Activated naive CD4-positive, alpha-beta T cell treated with anti-CD3 and anti-CD28 coated beads, Interleukin-2, amount 50 U/mL, for 24 hours (primary cell): ENCODE results near the gene GTF2H1.
"Not testable (repeated sequence)": the region's sequence is repeated elsewhere in the genome, so short reads cannot be mapped to it uniquely, and the experiment has no call there.

ENCODE experiments used
- H3K27ac Mint-ChIP-seq: one replicate; pipeline ENCODE4 v1.8.0; 2021; ENCODE audit warnings: mild to moderate bottlenecking, mixed read lengths
- H3K27me3 Mint-ChIP-seq: one replicate; pipeline ENCODE4 v1.8.0; 2021; ENCODE audit warnings: mixed read lengths
- H3K36me3 Mint-ChIP-seq: one replicate; pipeline ENCODE4 v1.8.0; 2021; ENCODE audit warnings: mixed read lengths
- H3K4me1 Mint-ChIP-seq: one replicate; pipeline ENCODE4 v1.8.0; 2021; ENCODE audit warnings: mixed read lengths
- H3K4me3 Mint-ChIP-seq: one replicate; pipeline ENCODE4 v1.8.0; 2021; ENCODE audit warnings: mild to moderate bottlenecking, mixed read lengths
- H3K9me3 Mint-ChIP-seq: one replicate; pipeline ENCODE4 v1.8.0; 2021; ENCODE audit warnings: mixed read lengths

The GTF2H1 gene

DNA sequence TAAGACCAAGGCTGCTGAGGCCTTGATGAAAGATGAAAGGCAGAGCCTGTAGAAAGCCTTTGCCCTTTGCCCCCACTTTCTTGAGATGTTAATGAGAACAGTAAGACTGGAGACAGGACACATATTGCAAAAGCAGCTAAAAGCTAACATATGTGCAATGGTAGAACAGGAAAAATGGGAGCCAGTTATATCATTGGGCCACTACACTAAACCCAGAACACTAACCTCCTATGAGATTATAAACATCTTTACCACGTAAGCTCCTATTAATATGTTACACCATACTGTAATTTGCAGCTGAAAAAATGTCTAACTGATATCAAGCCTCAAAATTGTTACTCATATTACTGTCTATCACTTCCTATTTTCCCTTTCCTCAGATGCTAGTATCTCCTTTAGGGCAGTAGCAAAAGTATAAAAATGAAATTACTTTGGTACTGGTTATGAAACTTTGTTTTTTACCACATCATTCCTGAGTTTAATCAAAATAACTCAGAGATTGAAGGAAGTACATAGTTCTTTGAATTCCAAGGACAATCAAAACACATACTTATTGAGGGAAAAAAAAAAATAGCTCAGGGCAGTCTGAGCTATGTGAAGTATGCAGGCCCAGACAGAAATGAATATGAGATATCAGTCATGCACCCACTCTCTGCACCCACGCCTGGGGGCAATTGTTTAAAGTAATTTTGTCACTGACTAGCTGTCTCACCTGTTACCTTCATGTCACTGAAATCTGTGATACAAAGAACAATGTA is 9.5 kb upstream of the GTF2H1 start:
- peaks cover 6% of the 10 kb centered on the region for H3K36me3 Mint-ChIP-seq
- H3K4me1 Mint-ChIP-seq: peaks cover 5% of the 10 kb centered on the region
- H3K9me3 Mint-ChIP-seq: no peaks in the 10 kb centered on the region
- no peaks in the 10 kb centered on the region for H3K27me3 Mint-ChIP-seq
- H3K4me3 Mint-ChIP-seq: no peak overlapping the region
- no peak overlapping the region for H3K27ac Mint-ChIP-seq

DNA sequence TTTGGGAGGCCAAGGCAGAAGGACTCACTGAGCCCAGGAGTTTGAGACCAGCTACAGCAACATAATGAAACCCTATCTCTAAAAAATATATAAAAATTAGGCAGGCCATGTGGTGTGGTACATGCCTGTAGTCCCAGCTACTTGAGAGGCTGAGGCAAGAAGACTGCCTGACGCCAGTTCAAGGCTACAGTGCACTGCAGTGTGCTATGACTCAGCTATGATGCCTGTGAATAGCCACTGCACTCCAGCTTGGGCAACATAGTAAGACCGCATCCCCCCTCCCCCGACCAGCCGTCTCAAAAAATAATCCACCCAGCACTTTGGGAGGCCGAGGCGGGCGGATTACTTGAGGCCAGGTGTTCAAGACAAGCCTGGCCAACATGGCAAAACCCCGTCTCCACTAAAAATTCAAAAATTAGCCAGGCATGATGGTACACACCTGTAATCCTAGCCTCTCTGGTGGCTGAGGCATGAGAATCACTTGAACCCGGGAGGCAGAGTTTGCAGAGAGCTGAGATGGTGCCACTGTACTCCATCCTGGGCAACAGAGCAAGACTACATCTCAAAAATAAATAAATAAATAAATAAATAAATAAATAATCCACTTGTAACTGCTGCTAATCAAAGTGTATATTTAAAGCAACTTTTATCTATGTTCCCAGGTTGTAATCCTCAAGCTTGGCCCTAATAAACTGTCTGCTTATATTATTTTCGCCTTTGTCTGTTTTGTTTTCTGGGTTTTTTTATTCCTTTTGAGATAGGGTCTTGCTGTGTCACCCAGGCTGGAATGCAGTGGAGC is 8.2 kb upstream of the GTF2H1 start:
- Mint-ChIP-seq H3K27me3 (no peaks in the 10 kb centered on the region), H3K36me3 (peaks cover 4% of the 10 kb centered on the region), H3K4me3 (no peak overlapping the region), H3K27ac (no peak overlapping the region), H3K4me1 (peaks cover 16% of the 10 kb centered on the region), H3K9me3 (no peaks in the 10 kb centered on the region)

DNA sequence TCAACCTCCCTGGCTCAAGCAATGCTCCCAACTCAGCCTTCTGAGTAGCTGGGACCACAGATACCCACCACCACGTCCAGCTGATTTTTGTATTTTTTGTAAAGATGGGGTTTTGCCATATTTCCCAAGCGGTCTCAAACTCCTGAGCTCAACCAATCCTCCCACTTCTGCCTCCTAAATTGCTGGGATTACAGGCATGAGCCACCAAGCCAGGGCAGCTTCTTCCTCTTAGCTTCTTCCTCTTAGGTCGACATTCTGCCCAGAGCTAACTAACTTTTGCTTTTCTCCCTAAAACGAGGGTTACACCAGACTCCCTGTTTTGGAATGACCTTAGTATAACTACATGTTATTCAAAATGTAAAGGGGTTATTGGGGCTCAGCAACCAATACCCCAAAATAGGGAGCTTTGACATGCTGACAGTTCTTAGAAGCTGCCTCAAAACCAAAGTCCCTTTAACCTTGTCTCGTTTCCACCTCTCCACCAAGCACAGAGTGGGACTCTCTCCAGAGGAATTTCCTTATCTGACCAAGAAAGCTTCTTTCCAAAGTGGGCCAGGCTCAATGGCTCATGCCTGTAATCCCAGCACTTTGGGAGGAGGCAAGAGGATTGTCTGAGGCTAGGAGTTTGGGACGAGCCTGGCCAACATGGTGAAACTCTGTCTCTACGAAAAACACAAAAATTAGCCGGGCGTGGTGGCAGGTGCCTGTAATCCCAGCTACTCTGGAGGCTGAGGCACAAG is 7.4 kb upstream of the GTF2H1 start:
- Mint-ChIP-seq H3K27ac (no peak overlapping the region), H3K27me3 (no peaks in the 10 kb centered on the region)

DNA sequence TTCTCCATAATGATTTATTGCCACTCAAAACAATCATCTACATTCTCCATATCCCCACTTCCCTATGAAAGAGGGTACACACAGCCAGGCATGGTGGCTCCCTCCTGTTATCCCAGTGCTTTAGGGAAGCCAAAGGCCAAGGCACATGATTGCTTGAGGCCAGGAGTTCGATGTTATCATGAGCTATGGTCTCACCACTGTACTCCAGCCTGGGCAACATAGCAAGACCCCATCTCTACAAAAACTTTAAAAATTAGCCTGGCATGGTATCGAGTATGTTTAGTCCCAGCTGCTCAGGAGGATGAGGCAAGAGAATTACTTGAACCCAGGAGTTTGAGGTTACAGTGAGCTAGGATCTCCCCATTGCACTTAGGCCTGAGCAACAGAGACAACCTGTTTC is 6.5 kb upstream of the GTF2H1 start:
- Mint-ChIP-seq H3K9me3 (no peaks in the 10 kb centered on the region), H3K27me3 (no peaks in the 10 kb centered on the region), H3K4me1 (peaks cover 31% of the 10 kb centered on the region), H3K27ac (no peak overlapping the region), H3K4me3 (no peak overlapping the region), H3K36me3 (peaks cover 2% of the 10 kb centered on the region)

More for the DNA sequence above, 7.4 kb upstream of the GTF2H1 start:
- no peaks in the 10 kb centered on the region for H3K9me3 Mint-ChIP-seq
- H3K4me1 Mint-ChIP-seq: peaks cover 24% of the 10 kb centered on the region
- no peak overlapping the region for H3K4me3 Mint-ChIP-seq
- peaks cover 4% of the 10 kb centered on the region for H3K36me3 Mint-ChIP-seq

DNA sequence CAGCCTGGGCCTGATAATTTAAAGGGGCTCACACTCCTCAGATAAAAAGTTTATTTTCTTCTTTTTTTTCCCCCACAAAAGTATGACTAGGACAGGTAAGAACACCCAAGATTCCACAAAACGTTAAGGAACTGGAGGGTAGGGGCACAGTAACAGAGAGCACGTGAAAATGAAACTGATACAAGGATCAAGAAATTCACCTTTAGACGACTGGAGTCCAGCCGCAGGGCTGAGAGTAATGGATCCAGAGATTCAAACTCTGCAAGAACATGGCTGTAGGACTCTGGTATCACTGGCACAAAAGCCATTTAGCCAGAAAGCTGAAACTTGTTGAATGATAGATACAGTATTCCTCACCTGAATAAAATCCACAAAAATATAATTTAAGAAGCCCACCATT is 4.8 kb upstream of the GTF2H1 start:
- Mint-ChIP-seq H3K4me1 (peaks cover 38% of the 10 kb centered on the region), H3K36me3 (peaks cover 2% of the 10 kb centered on the region), H3K9me3 (no peaks in the 10 kb centered on the region), H3K4me3 (no peak overlapping the region), H3K27ac (no peak overlapping the region), H3K27me3 (no peaks in the 10 kb centered on the region)

DNA sequence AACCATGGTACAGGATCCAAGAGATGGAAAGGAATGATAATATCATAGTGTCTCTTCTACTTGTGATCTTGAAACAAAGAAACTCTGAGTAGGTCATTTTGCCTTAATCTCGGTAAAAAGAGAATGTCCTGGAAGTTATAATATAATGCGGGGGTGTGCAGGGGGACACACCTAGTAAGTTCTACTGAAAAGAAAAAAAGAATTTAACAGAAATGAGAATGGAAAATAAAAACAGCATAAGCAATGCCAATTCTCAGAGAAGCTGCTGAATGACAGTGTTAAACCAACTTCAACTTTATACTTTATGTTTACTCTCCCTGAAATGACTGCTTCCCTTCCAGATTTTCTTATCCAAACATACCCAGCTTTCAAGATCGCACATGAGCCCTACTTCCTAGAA is 2.5 kb upstream of the GTF2H1 start:
- Mint-ChIP-seq H3K4me1 (peaks cover 52% of the 10 kb centered on the region), H3K4me3 (peak overlapping the region; percentile 75), H3K27me3 (no peaks in the 10 kb centered on the region)

DNA sequence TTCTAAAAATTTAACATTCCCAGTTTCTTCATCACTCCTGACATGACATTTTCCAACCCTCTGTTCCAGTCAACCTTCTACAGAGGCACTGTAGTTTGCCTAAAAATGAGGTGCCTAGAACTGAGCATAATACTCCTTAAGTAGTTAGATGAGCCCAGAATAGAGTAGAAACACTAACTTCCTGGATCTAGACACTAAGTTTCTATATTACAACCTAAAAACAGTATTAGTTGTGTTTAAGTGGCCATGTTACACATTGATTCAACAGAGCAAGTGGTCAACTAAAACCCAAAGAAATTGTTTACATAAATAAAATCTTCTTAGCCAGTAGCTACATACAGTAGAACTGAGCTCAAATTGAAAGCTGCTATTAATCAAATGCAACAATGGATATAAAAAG is 1.8 kb upstream of the GTF2H1 start:
- peaks cover 14% of the 10 kb centered on the region for H3K36me3 Mint-ChIP-seq
- peaks cover 57% of the 10 kb centered on the region for H3K4me1 Mint-ChIP-seq
- H3K27ac Mint-ChIP-seq: peak overlapping the region; percentile 66

More for the DNA sequence above, 2.5 kb upstream of the GTF2H1 start:
- Mint-ChIP-seq H3K27ac (no peak overlapping the region), H3K9me3 (no peaks in the 10 kb centered on the region), H3K36me3 (peaks cover 8% of the 10 kb centered on the region)

DNA sequence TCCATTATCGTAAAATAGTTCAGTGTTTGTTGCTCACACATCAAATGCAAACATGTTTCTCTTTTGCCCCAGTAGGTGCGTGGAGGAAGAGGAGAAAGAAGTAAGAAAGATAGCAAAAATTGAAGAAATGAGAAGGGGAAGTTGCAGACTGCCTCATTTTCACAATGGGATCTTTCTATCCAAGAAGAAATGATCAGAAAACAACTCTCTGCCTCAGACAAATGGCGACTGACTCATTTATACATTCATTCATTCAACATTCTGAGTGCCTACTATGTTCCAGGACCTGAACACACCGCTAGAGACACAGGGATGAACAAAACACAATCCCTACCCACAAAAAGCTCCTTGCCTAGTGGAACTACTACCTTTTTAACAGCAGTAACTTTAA is 794 bp upstream of the GTF2H1 start:
- Mint-ChIP-seq H3K27ac (peak overlapping the region; percentile 100), H3K4me3 (peak overlapping the region; percentile 96), H3K4me1 (peaks cover 63% of the 10 kb centered on the region), H3K9me3 (no peaks in the 10 kb centered on the region), H3K27me3 (no peaks in the 10 kb centered on the region), H3K36me3 (peaks cover 12% of the 10 kb centered on the region)

More for the DNA sequence above, 1.8 kb upstream of the GTF2H1 start:
- H3K9me3 Mint-ChIP-seq: no peaks in the 10 kb centered on the region
- peak overlapping the region; percentile 75 for H3K4me3 Mint-ChIP-seq
- H3K27me3 Mint-ChIP-seq: no peaks in the 10 kb centered on the region

DNA sequence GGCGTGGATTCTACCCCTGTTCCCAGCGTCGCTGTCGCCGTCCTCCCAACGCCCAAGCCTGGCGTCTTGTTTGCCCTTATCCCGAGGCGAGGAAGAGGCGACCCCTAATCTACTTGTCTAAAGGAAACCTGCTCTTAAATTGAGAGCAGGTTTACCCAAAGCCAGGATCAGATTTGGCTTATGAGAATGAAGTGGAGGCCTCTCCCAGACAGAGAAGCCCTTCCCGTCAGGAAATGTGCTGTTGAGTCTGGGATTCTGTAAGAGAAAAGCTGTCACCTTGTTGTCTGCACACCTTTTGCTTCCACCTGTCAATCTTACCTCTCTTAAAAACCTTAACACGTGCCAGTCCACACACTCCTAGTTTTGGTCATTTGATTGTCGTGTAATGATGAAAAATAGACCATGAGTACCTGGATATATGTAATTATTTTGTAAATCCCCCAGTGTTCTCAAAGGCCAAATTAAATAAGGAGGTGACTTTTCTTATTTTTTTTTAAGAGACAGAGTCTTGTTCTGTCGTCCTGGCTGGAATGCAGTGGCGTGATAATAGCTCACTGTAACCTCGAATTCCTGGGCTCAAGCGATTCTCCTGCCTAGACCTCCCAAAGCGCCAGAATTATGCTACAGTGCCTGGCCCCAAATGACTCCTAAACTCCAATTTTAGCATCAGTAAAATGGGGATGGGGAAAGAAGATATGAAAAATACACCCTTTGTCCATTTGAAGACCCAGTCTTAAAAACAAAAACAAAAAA is 627 bp downstream of the GTF2H1 start:
- Mint-ChIP-seq H3K4me3 (peak overlapping the region; percentile 96), H3K36me3 (peaks cover 13% of the 10 kb centered on the region), H3K27me3 (no peaks in the 10 kb centered on the region), H3K9me3 (no peaks in the 10 kb centered on the region), H3K4me1 (peaks cover 71% of the 10 kb centered on the region), H3K27ac (peak overlapping the region; percentile 100)

DNA sequence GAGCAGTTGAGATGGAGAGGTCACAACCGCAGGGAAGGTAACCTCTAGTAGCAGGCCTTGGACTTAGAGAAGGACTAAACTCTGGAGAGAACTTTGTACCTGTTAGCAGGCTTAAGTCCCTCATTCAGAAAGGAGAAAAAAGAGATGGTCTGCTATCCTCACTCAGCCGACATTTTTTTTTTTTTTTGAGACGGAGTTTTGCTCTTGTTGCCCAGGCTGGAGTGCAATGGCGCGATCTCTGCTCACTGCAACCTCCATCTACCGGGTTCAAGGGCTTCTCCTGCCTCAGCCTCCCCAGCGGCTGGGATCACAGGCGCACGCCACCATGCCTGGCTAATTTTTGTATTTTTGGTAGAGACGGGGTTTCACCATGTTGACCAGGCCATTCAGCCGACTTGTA is 1.5 kb downstream of the GTF2H1 start:
- H3K4me1 Mint-ChIP-seq: peaks cover 66% of the 10 kb centered on the region
- not testable (repeated sequence) for H3K27me3 Mint-ChIP-seq, H3K9me3 Mint-ChIP-seq

DNA sequence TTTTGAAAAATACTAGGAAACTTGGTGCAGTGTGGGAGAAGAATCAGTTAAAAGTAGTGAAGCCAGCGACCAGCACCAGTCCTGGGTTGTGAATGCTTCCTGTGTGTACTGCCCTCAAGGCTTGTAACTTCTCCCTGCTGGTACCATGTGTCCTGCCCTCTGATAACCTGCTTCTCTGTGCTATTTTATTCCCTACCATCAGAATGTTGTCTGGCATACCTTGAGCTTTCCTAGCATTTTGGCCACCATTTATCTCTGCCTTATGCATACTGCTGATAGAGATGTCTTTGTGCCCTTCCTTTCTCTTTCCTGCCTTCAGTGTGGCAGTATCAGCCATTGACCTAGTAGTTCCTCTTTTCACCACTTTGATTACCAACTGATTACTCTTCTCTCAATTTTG is 2.0 kb downstream of the GTF2H1 start:
- peaks cover 66% of the 10 kb centered on the region for H3K4me1 Mint-ChIP-seq
- H3K36me3 Mint-ChIP-seq: peaks cover 18% of the 10 kb centered on the region
- no peaks in the 10 kb centered on the region for H3K27me3 Mint-ChIP-seq
- H3K27ac Mint-ChIP-seq: peak overlapping the region; percentile 30
- H3K4me3 Mint-ChIP-seq: peak overlapping the region; percentile 96
- H3K9me3 Mint-ChIP-seq: no peaks in the 10 kb centered on the region

More for the DNA sequence above, 1.5 kb downstream of the GTF2H1 start:
- H3K27ac Mint-ChIP-seq: peak overlapping the region; percentile 100
- H3K36me3 Mint-ChIP-seq: peaks cover 15% of the 10 kb centered on the region
- peak overlapping the region; percentile 96 for H3K4me3 Mint-ChIP-seq

DNA sequence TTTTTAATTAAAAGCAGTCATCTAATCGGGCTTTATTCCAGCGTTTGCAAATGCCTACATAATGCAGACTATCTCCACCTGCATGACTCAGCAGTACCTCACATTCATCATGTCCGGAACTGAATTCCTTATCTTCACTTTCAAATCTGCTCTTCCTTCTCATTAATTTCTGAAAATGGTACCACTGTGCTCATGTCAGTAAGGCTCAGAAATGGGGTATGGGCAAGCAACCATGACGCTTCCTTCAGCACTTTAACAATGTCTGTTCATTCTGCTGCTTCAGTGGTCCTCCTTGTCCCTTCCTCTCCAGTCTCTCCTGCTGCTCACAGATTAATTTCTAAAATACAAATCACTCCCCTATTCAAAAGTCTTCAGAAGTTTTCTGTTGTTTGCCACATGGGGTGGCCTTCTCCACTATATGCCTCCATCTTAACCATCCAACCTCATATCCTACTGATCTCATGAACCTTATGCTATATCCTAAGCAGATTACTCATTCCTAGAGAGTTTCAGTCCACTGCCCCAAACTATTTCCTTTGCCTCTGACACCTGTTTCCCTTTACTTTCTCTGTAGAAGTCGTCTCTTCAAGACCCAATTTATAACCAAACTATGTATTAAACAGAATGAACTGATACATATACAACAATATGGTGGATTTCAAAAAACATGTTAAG is 7.0 kb downstream of the GTF2H1 start:
- H3K4me3 Mint-ChIP-seq: no peak overlapping the region
- no peaks in the 10 kb centered on the region for H3K27me3 Mint-ChIP-seq
- H3K9me3 Mint-ChIP-seq: no peaks in the 10 kb centered on the region
- H3K27ac Mint-ChIP-seq: peak overlapping the region; percentile 87
- peaks cover 78% of the 10 kb centered on the region for H3K4me1 Mint-ChIP-seq
- H3K36me3 Mint-ChIP-seq: peaks cover 33% of the 10 kb centered on the region

DNA sequence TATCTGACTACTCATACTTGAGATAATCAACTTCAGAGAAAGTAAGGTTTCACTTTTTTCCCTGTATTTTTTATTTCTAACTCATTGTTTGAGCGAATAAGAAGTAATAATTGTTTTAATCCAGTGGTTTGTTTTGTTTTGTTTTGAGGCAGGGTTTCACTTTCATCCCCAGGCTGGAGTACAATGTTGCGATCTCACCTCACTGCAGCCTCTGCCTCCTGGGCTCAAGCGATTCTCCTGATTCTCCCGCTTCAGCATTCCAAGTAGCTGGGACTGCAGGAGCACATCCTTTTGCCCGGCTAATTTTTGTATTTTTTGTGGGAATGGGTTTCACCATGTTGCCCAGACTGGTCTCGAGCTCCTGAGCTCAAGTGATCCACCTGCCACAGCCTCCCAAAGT is 8.6 kb downstream of the GTF2H1 start:
- no peaks in the 10 kb centered on the region for H3K27me3 Mint-ChIP-seq
- H3K4me1 Mint-ChIP-seq: peaks cover 76% of the 10 kb centered on the region
- H3K9me3 Mint-ChIP-seq: no peaks in the 10 kb centered on the region
- no peak overlapping the region for H3K4me3 Mint-ChIP-seq
- H3K27ac Mint-ChIP-seq: peak overlapping the region; percentile 36
- H3K36me3 Mint-ChIP-seq: peaks cover 34% of the 10 kb centered on the region

DNA sequence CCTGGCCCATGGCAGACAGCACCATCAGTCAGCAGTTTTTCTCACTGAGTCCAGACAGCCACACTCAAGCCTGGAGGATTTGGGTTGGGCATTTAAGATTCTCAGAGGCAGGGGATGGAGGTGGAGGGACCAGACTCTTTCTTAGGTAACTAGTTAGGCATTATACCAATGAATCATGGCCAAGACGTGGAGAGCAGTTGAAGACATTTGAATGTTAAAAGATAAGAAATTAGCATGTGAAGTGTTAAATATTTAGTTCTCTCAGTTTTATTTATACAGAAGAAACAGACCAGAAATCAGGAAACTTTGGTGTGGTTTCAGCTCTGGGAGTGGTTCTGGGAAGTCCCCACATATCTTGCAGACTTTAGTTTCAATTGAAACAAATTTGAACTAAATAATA is 9.9 kb downstream of the GTF2H1 start:
- no peaks in the 10 kb centered on the region for H3K9me3 Mint-ChIP-seq
- H3K36me3 Mint-ChIP-seq: peaks cover 32% of the 10 kb centered on the region
- H3K27ac Mint-ChIP-seq: peak overlapping the region; percentile 36
- H3K4me1 Mint-ChIP-seq: peaks cover 68% of the 10 kb centered on the region
- H3K27me3 Mint-ChIP-seq: no peaks in the 10 kb centered on the region
- H3K4me3 Mint-ChIP-seq: peak overlapping the region; percentile 35

DNA sequence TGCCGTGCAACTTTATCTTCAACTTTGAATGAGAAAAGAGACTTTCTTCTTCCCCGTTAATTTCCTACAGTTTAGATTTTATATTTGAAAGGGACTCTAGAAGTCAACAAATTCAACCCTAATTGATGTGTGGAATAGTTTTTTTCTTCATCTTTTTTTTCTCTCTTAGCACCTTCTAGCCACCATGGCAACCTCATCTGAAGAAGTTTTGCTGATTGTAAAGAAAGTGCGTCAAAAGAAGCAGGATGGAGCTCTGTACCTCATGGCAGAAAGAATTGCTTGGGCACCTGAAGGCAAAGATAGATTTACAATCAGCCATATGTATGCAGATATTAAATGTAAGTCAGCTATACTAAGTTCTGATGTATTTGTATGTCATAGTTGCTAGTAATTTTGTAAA is 10.5 kb downstream of the GTF2H1 start:
- H3K36me3 Mint-ChIP-seq: peaks cover 32% of the 10 kb centered on the region
- no peaks in the 10 kb centered on the region for H3K9me3 Mint-ChIP-seq
- H3K4me3 Mint-ChIP-seq: peak overlapping the region; percentile 19
- H3K27me3 Mint-ChIP-seq: no peaks in the 10 kb centered on the region
- H3K4me1 Mint-ChIP-seq: peaks cover 65% of the 10 kb centered on the region
- H3K27ac Mint-ChIP-seq: peak overlapping the region; percentile 70
